B cell (primary cell): ENCODE data around the gene FAM81A. TPM values are rescaled to one million over a fixed set of nuclear protein-coding genes. Genes with fewer than 3 reads are reported as not detected.
A peak's percentile ranks its signal among the peaks of the same experiment; 100 is the strongest.

Source experiments
- ATAC-seq: fragments of 200-7000 bp; cut with Tn5 transposase; one replicate; pipeline ENCODE4 v1.10.0; 2021; ENCODE audit warnings: low read depth, mild to moderate bottlenecking, moderate number of reproducible peaks, moderate library complexity
- CTCF ChIA-PET: fragments of 350-600 bp; sonication (Branson Sonifier 250); formaldehyde crosslinking; loops from one replicate; lab custom pipeline; 2021; ENCODE audit warnings: antibody characterized with exemption, inconsistent platforms; lab: Charles Lee
- POLR2A ChIA-PET: fragments of 350-600 bp; sonication (Branson Sonifier 250); formaldehyde crosslinking; loops from one replicate; lab custom pipeline; 2021; ENCODE audit warnings: antibody characterized with exemption; lab: Charles Lee
- DNase-seq: peaks from one replicate; pipeline ENCODE4 v3.0.0; 2013
- H2AFZ ChIP-seq: 2 replicates; pipeline ENCODE4 v1.6.1; 2012; ENCODE audit warnings: mild to moderate bottlenecking, low read depth, low read length; ENCODE audit not compliant: insufficient read depth, poor library complexity, severe bottlenecking
- H3K27ac ChIP-seq, 2 donors: 1 replicate in 1 of 2; 2 replicates in 1 of 2; pipeline ENCODE4 v1.5.1; 2012 to 2013; ENCODE audit warnings: low read length in 2 of 2, mild to moderate bottlenecking in 2 of 2, moderate library complexity in 1 of 2
- H3K27me3 ChIP-seq, 4 experiments: fragments of 200-600 bp in 1 of 4; sonication (generic) in 1 of 4; replicated peaks in 1 of 4; 1 replicate in 2 of 4; 2 replicates in 2 of 4; pipeline versions ENCODE4 v1.6.1 to v1.7.0; 2013 to 2016; ENCODE audit warnings: low read length in 3 of 4, mild to moderate bottlenecking in 2 of 4, mixed read lengths in 1 of 4, moderate library complexity in 1 of 4; ENCODE audit not compliant: insufficient read depth in 4 of 4, control insufficient read depth in 3 of 4; ENCODE audit errors: control extremely low read depth in 1 of 4
- H3K36me3 ChIP-seq, 2 experiments: replicated peaks in 1 of 2; 1 replicate in 1 of 2; 2 replicates in 1 of 2; pipeline versions ENCODE4 v1.6.1 to v1.7.1; 2013; ENCODE audit warnings: low read length in 1 of 2; ENCODE audit not compliant: insufficient read depth in 2 of 2, control insufficient read depth in 1 of 2; ENCODE audit errors: control extremely low read depth in 1 of 2, extremely low read depth in 1 of 2
- H3K4me1 ChIP-seq, 2 donors: fragments of 200-600 bp in 1 of 2; sonication (generic) in 1 of 2; 1 replicate in 1 of 2; 2 replicates in 1 of 2; pipeline versions ENCODE4 v1.5.1 to v1.6.1; 2013 to 2017; ENCODE audit warnings: low read length in 2 of 2; ENCODE audit not compliant: control insufficient read depth in 2 of 2, insufficient read depth in 2 of 2
- H3K4me2 ChIP-seq: replicated peaks from 2 replicates; pipeline ENCODE3; 2012; ENCODE audit warnings: mild to moderate bottlenecking, low read depth, low read length; ENCODE audit not compliant: poor library complexity, severe bottlenecking
- H3K4me3 ChIP-seq, 5 experiments: fragments of 200-600 bp in 1 of 5; sonication (generic) in 1 of 5; 1 replicate in 3 of 5; 2 replicates in 2 of 5; pipeline versions ENCODE4 v1.5.1 to v1.7.0; 2011 to 2016; ENCODE audit warnings: low read length in 4 of 5, mild to moderate bottlenecking in 4 of 5, low read depth in 2 of 5, control low read depth in 1 of 5, moderate library complexity in 1 of 5; ENCODE audit not compliant: insufficient read depth in 1 of 5; ENCODE audit errors: control extremely low read depth in 1 of 5, extremely low read depth in 1 of 5
- H3K79me2 ChIP-seq: fragments of 200-600 bp; sonication (generic); one replicate; pipeline ENCODE4 v1.6.0; 2016; ENCODE audit warnings: low read length; ENCODE audit not compliant: control insufficient read depth, insufficient read depth
- H3K9ac ChIP-seq: fragments of 200-600 bp; sonication (generic); 2 replicates; pipeline ENCODE4 v1.6.1; 2017; ENCODE audit warnings: mild to moderate bottlenecking, low read length, moderate library complexity
- H3K9me3 ChIP-seq, 3 donors: one replicate each; pipeline versions ENCODE4 v1.6.1 to v1.7.1; 2013; ENCODE audit warnings: low read length in 2 of 3; ENCODE audit not compliant: control insufficient read depth in 2 of 3, insufficient read depth in 1 of 3; ENCODE audit errors: control extremely low read depth in 1 of 3
- H4K20me1 ChIP-seq: 2 replicates; pipeline ENCODE4 v1.6.0; 2012; ENCODE audit warnings: mild to moderate bottlenecking, low read length; ENCODE audit not compliant: insufficient read depth, control insufficient read depth, poor library complexity, severe bottlenecking
- H3K27ac Mint-ChIP-seq: one replicate; pipeline ENCODE4 v1.8.0; 2021; ENCODE audit warnings: mixed read lengths
- H3K27me3 Mint-ChIP-seq: one replicate; pipeline ENCODE4 v1.8.0; 2021; ENCODE audit warnings: mixed read lengths
- H3K4me1 Mint-ChIP-seq: one replicate; pipeline ENCODE4 v1.8.0; 2021; ENCODE audit warnings: mixed read lengths
- H3K4me3 Mint-ChIP-seq: one replicate; pipeline ENCODE4 v1.8.0; 2021; ENCODE audit warnings: mixed read lengths
- H3K9me3 Mint-ChIP-seq: one replicate; pipeline ENCODE4 v1.8.0; 2022; ENCODE audit warnings: mixed read lengths; ENCODE audit not compliant: insufficient read depth
- CTCF ChIP-seq: fragments of 200-600 bp; IDR thresholded peaks from one replicate; pipeline ENCODE4 v1.8.0; 2022; ENCODE audit warnings: antibody characterized with exemption, mild to moderate bottlenecking
- EZH2 ChIP-seq: IDR thresholded peaks from 2 replicates; pipeline ENCODE4 v1.6.1; 2012; ENCODE audit warnings: borderline replicate concordance, low read depth, mild to moderate bottlenecking, moderate library complexity, low read length; ENCODE audit not compliant: insufficient read depth, poor library complexity, severe bottlenecking
- WGBS: methylation state at CpG from one replicate; pipeline ENCODE4 v1.1.5; 2013; ENCODE audit warnings: missing lambda C conversion rate; ENCODE audit not compliant: insufficient coverage; 5-methylcytosine and 5-hydroxymethylcytosine counted together
- intact Hi-C: fragments of 100-400 bp; cut with micrococcal nuclease; formaldehyde crosslinking; loops from one replicate; pipeline ENCODE4 v1.10.0; 2022
- polyA plus RNA-seq: library from polyadenylated mRNA; depleted of rRNA; stranded (reverse); fragments of >200 nt; gene quantifications from 2 replicates; pipeline ENCODE4 v1.2.3, GENCODE V29; 2012
- total RNA-seq, 2 donors: library from RNA; stranded (reverse); fragments of 120-200 nt in 1 of 2; gene quantifications; 1 replicate in 1 of 2; 2 replicates in 1 of 2; pipeline versions ENCODE4 v1.2.3 to v1.2.4, GENCODE V29; 2013 to 2022

The FAM81A gene
- total and polyA plus RNA-seq, 2 donors (not counting 1 experiment from before 2014, with no cell fraction given), result 2.0 to 3.9 TPM

DNA sequence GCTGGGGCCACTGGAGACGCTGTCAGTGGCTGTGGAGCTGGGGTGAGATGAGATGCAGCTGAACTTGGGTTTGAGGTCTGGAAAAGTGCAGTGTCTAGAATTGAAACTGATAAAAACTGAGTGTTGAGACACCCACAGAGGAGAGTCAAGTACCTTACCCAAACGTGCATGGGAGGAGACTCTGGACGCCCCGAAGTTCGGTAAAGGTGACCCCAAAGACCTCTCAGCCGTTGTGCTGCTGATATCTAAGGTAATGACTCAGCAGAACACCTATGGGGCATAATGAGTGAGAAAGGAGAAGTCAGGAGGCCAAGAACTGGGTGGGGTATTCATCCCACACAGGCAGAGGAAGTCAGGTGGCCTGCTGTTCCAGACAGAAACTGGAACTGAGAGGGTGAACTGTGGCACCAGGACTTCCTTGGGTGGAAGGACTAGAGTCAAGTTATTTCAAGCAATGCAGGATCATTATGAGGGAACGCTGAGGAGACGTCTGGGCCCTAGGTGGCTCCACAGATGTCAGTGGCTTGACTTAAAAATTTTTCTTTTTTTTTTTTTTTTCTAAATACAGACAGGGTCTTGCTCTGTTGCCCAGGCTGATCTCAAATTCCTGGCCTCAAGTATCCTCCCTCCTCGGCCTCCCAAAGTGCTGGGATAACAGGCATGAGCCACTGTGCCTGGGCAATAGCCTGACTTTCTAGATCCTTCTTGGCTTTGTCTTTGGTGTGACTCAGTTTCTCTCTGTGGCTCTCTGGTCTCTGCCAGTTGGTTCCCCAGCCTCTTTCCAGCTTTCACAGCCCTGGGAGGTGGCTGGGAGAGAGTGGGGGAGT lies 105.9 kb downstream of the FAM81A start:
- peak; percentile 62 for DNase-seq
- ATAC-seq, result peak; percentile 74
- Mint-ChIP-seq H3K9me3 (no peaks in the 10 kb centered on the region), H3K4me1 (peaks cover 18% of the 10 kb centered on the region), H3K27me3 (no peaks in the 10 kb centered on the region), H3K4me3 (peak overlapping the region; percentile 67), H3K27ac (peak overlapping the region; percentile 79)
- intact Hi-C loops, result no loop called here
- Histone ChIP-seq H4K20me1 (no peaks in the 10 kb centered on the region), H2AFZ (no peak overlapping the region), H3K27ac (no peak overlapping the region), H3K36me3 (no peaks in the 10 kb centered on the region), H3K4me3 (peak overlapping the region in 1 of 5 experiments; percentile 42), H3K9me3 (no peaks in the 10 kb centered on the region), H3K4me1 (peaks cover 14 to 21% of the 10 kb centered on the region in 2 donors), H3K9ac (peak overlapping the region; percentile 33), H3K27me3 (no peaks in the 10 kb centered on the region), H3K4me2 (peak overlapping the region; percentile 58), H3K79me2 (no peaks in the 10 kb centered on the region)
- ChIA-PET POLR2A (no interaction called here), CTCF (interaction anchor here (3.0 kb wide), 1 partner anchor 11 kb away, joined by 20 read pairs; no protein-coding TSS in a partner anchor)
- TF ChIP-seq EZH2, result no peak
- TF ChIP-seq CTCF, result no peak
- WGBS, result 14% methylated on average over 9 of the region's 9 CpGs

- Mint-ChIP-seq H3K4me3 (no peak overlapping the region), H3K4me1 (peaks cover 18% of the 10 kb centered on the region), H3K27me3 (no peaks in the 10 kb centered on the region), H3K9me3 (no peaks in the 10 kb centered on the region), H3K27ac (no peak overlapping the region)
- Histone ChIP-seq H3K4me3 (no peak overlapping the region), H3K4me1 (peaks cover 14 to 21% of the 10 kb centered on the region in 2 donors), H3K4me2 (no peak overlapping the region), H2AFZ (no peak overlapping the region), H3K9me3 (no peaks in the 10 kb centered on the region), H4K20me1 (no peaks in the 10 kb centered on the region), H3K36me3 (no peaks in the 10 kb centered on the region), H3K79me2 (no peaks in the 10 kb centered on the region), H3K27ac (no peak overlapping the region), H3K9ac (no peak overlapping the region), H3K27me3 (no peaks in the 10 kb centered on the region)
- WGBS, result 93% methylated on average over 6 of the region's 8 CpGs
- CTCF ChIA-PET, result no interaction called here
- DNase-seq (no peak), ATAC-seq (no peak)
- TF ChIP-seq CTCF, result no peak
- TF ChIP-seq EZH2, result no peak
- POLR2A ChIA-PET, result no interaction called here
- intact Hi-C loops, result no loop called here
Measured at GRCh38 chr15:59545573-59545972, 107.6 kb downstream of the FAM81A start.
